Measurements from ENCODE around the gene CACNA1B.
"Not testable (repeated sequence)": the region's sequence is repeated elsewhere in the genome, so short reads cannot be mapped to it uniquely, and the experiment has no call there.

The CACNA1B gene

GRCh38 chr9:137889966-137890365 lies 12.4 kb downstream of the CACNA1B start:
- DNase-seq (ENCODE audit: low read depth) = not testable (repeated sequence)

GRCh38 chr9:137890768-137891587 lies 13.4 kb downstream of the CACNA1B start:
- DNase-seq (ENCODE audit: low read depth) = not testable (repeated sequence)

- no peak for DNase-seq (ENCODE audit: low read depth)
These were observed 14.2 kb downstream of the CACNA1B start for GRCh38 chr9:137891588-137892423.

DNA sequence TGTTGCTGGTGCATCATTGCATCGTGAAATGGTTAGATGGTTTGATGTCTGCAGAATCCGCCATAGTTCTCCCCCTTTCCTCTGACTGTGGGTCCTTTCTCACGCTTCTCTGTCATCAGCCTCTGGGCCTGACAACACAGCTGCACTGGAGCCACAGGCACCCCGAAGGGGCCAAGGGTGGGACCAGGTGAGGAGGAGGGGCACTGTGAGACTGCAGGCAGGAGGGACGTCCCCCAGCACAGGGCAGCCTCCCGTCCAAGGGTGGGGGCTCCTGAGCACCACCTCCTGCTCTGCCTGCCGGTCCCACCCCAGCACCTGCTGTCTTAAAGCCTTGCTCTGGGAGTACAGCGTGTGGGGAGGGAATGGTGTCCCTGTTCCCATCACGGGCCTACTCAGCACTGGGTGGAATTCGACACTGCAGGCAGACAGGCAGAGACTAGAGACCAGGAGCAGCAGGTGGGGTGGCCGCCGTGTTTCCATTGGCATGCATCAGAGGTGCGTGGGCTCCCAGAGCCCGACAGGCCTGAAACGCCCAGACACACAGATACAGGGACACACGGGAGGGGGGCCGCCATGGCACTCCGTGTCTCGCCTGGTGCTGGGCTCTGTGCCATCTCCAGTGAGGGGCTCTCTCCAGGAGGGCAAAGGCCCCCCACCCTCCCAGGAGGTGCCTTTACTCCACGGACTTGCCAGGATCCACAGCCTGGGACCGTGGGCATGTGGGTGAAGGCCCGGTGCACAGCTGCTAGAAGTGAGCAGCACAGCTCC lies 15.0 kb downstream of the CACNA1B start:
- DNase-seq (ENCODE audit: low read depth) = no peak

GRCh38 chr9:137893670-137894069 lies 16.1 kb downstream of the CACNA1B start:
- no peak for DNase-seq (ENCODE audit: low read depth)

DNA sequence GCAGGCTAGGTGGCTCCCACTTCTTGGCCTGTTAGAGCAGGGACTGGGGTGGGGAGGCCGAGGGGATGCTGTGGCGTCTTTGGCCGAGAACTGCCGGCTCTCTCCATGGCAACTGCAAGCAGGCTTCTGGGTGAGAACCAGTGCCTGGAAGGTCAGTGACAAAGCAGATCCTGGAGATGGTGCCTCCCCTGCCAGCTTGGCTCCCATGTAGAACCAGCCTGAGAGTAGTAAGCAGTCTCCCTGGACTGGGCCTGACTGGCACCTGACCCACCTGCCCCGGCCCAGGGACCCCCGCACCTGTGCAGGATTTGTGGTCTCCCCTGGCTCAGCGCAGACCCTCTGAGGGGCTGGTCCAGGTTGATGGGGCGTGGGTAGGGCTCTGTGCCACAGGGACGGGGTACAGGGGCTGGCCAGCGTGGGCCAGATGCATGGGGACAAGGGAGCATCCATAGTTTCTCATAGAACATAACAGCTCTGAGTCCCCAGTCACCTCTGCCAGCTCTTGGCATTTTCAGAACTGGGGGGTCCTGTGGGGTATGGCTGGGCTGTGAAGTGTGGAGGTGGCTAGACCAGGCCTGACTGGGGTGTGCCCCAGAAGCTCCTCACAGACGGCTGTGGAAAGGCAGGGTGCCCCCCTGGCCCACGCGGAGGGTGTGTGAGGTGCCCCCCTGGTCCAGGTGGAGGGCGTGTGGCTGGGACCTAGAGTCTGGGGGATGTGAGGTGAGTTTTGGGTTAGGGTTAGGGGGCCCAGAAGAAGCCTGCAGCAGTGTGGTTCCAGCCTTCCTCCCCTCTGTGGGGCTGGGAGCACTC lies 22.2 kb downstream of the CACNA1B start:
- no peak for DNase-seq (ENCODE audit: low read depth)

DNA sequence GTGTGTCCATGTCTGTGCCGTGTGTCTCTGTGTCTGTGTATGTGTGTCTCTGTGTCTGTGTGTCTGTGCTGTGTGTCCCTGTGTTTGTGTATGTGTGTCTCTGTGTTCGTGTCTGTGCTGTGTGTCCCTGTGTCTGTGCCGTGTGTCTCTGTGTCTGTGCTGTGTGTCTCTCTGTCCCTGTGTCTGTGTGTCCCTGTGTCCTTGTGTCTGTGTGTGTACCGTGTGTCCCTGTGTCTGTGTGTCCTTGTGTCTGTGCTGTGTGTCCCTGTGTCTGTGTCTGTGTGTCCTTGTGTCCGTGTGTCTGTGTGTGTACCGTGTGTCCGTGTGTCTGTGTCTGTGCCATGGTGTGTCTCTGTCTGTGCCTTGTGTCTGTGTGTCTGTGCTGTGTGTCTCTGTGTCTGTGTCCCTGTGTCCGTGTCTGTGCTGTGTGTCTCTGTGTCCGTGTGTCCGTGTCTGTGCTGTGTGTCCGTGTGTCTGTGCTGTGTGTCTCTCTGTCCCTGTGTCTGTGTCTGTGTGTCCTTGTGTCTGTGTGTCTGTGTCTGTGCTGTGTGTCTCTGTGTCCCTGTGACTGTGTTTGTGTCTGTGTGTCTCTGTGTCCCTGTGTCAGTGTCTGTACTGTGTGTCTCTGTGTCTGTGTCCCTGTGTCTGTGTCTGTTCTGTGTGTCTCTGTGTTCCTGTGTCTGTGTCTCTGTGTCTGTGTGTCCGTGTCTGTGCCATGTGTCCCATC lies 23.2 kb downstream of the CACNA1B start:
- DNase-seq (ENCODE audit: low read depth) = no peak

- no peak for DNase-seq (ENCODE audit: low read depth)
These were observed 25.1 kb downstream of the CACNA1B start for GRCh38 chr9:137902646-137903045.

- DNase-seq (ENCODE audit: low read depth) = no peak
These were observed 28.2 kb downstream of the CACNA1B start for GRCh38 chr9:137905740-137906139.

DNA sequence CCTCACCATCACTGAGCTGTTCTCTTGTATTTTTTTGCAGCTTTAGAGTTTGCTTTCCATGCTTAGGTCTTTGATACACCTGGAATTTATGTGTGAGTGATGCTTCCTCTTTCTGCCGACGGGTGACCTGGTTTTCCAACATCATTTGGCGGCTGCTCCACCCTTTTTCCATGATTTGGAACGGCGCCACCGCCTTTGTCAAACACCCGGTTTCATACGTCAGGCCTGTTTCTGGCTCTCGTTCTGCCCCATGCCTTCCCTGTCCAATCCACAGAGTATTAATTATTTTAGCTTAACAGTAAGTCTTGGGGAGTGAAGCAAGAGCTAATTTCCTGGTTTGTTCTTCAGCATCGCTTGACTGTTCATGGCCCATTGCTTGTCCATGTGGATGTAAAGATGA lies 30.2 kb downstream of the CACNA1B start:
- DNase-seq (ENCODE audit: low read depth) = no peak

- no peak for DNase-seq (ENCODE audit: low read depth)
These were observed 35.1 kb downstream of the CACNA1B start for GRCh38 chr9:137912671-137913070.

GRCh38 chr9:137913132-137913531 lies 35.5 kb downstream of the CACNA1B start:
- DNase-seq (ENCODE audit: low read depth) = no peak

- DNase-seq (ENCODE audit: low read depth) = no peak
These were observed 36.5 kb downstream of the CACNA1B start for GRCh38 chr9:137913771-137914767.

DNA sequence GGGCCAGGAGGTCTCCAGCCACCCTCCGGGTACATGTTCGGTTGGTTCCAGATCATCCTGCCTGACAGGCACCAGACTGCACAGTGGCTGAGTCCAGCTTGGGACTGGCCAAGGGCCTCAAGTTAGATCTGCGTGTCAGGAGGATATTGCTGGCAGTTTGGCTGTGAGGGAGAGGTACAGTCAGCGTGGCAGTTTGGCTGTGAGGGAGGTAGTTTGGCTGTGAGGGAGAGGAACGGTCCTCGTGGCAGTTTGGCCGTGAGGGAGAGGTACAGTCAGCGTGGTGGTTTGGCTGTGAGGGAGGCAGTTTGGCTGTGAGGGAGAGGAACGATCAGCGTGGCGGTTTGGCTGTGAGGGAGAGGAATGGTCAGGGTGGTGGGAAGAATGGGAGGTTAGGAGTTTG lies 39.0 kb downstream of the CACNA1B start:
- no peak for DNase-seq (ENCODE audit: low read depth)

DNA sequence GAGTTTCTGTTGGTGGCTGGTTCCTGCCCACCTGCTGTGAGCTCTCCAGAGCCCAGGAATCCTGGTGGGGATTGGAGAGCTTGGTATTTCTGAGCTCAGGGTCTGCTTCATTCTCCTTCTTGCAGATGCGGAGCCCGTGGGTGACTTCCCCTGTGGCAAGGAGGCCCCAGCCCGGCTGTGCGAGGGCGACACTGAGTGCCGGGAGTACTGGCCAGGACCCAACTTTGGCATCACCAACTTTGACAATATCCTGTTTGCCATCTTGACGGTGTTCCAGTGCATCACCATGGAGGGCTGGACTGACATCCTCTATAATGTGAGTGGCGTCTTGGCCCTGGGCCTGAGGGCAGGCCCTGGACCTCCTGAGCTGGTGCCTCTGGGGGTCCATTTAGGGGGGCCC lies 39.5 kb downstream of the CACNA1B start:
- DNase-seq (ENCODE audit: low read depth) = no peak

- no peak for DNase-seq (ENCODE audit: low read depth)
These were observed 40.2 kb downstream of the CACNA1B start for GRCh38 chr9:137917795-137918194.

GRCh38 chr9:137918331-137919094 lies 40.9 kb downstream of the CACNA1B start:
- no peak for DNase-seq (ENCODE audit: low read depth)

DNA sequence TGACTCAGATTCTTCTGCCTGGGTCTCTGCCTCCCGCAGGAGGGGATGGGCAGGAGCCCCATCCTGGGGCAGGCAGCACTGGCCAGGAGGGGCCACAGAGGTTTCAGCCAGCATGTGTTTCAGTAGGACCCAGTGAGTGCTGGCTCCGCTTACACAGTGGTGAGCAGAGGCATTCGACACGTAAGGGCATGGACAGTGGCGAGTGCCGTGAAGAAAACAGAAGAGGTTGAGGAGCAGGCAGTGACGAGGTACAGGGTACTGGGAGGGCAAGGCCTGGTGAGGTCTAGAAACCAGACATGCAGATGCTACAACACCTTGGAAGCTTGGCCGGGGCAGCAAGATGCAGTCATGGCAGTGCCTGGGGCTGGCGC lies 41.5 kb downstream of the CACNA1B start:
- DNase-seq (ENCODE audit: low read depth) = no peak

- no peak for DNase-seq (ENCODE audit: low read depth)
These were observed 42.1 kb downstream of the CACNA1B start for GRCh38 chr9:137919649-137920141.

Data from stromal cell of bone marrow (primary cell).